GM23338 (cell line): ENCODE measurements around the gene SHKBP1. TPM values are rescaled to one million over a fixed set of nuclear protein-coding genes. Genes with fewer than 3 reads are reported as not detected.

Experiments used
- ATAC-seq: fragments of 200-7000 bp; cut with Tn5 transposase; 3 replicates; pipeline ENCODE4 v1.9.1; 2020
- DNase-seq: peaks from one replicate; pipeline ENCODE4 v3.0.0-alpha.2; 2015; ENCODE audit warnings: low spot score
- H2AFZ ChIP-seq: fragments of 200-600 bp; sonication (generic); 2 replicates; pipeline ENCODE4 v1.8.0; 2016; ENCODE audit warnings: antibody characterized with exemption, mild to moderate bottlenecking, moderate library complexity
- H3F3A ChIP-seq: fragments of 200-600 bp; sonication (generic); replicated peaks from 2 replicates; pipeline ENCODE4 v1.8.0; 2017; ENCODE audit warnings: antibody characterized with exemption, mixed run types, low read depth
- H3K27ac ChIP-seq: fragments of 200-600 bp; sonication (generic); 2 replicates; pipeline ENCODE4 v1.6.1; 2016; ENCODE audit warnings: low read depth
- H3K27me3 ChIP-seq: fragments of 200-600 bp; sonication (generic); 2 replicates; pipeline ENCODE4 v1.8.0; 2016; ENCODE audit warnings: mild to moderate bottlenecking, mixed run types, moderate library complexity; ENCODE audit not compliant: insufficient read depth
- H3K36me3 ChIP-seq: fragments of 200-600 bp; sonication (generic); 2 replicates; pipeline ENCODE4 v1.8.0; 2016; ENCODE audit warnings: mild to moderate bottlenecking; ENCODE audit not compliant: insufficient read depth
- H3K4me1 ChIP-seq: fragments of 200-600 bp; sonication (generic); 2 replicates; pipeline ENCODE4 v1.8.0; 2016; ENCODE audit warnings: mild to moderate bottlenecking, moderate library complexity; ENCODE audit not compliant: insufficient read depth
- H3K4me2 ChIP-seq: fragments of 200-600 bp; sonication (generic); 2 replicates; pipeline ENCODE4 v1.7.1; 2017; ENCODE audit warnings: mixed run types
- H3K4me3 ChIP-seq: fragments of 200-600 bp; sonication (generic); 2 replicates; pipeline ENCODE4 v1.6.1; 2016; ENCODE audit warnings: mixed run types
- H3K79me2 ChIP-seq: fragments of 200-600 bp; sonication (generic); replicated peaks from 2 replicates; pipeline ENCODE4 v1.8.0; 2017; ENCODE audit warnings: mild to moderate bottlenecking; ENCODE audit not compliant: insufficient read depth
- H3K9me2 ChIP-seq: fragments of 200-600 bp; sonication (generic); 2 replicates; pipeline ENCODE4 v1.8.0; 2017; ENCODE audit not compliant: insufficient read depth
- H4K20me1 ChIP-seq: fragments of 200-600 bp; sonication (generic); replicated peaks from 2 replicates; pipeline ENCODE4 v1.8.0; 2017; ENCODE audit warnings: mild to moderate bottlenecking; ENCODE audit not compliant: insufficient read depth
- H3K27ac Mint-ChIP-seq: 2 replicates; pipeline ENCODE4 v1.8.0; 2020; ENCODE audit warnings: inconsistent platforms, mild to moderate bottlenecking, moderate library complexity, mixed read lengths
- H3K27me3 Mint-ChIP-seq: 3 replicates; pipeline ENCODE4 v1.8.0; 2022; ENCODE audit warnings: low read depth, mild to moderate bottlenecking, moderate library complexity, mixed read lengths, inconsistent platforms; ENCODE audit not compliant: insufficient read depth, poor library complexity
- H3K36me3 Mint-ChIP-seq: 3 replicates; pipeline ENCODE4 v1.8.0; 2021; ENCODE audit warnings: low read depth, mild to moderate bottlenecking, inconsistent platforms, moderate library complexity, mixed read lengths
- H3K4me1 Mint-ChIP-seq: 3 replicates; pipeline ENCODE4 v1.8.0; 2020; ENCODE audit warnings: mild to moderate bottlenecking, inconsistent platforms, mixed read lengths
- H3K4me3 Mint-ChIP-seq: 3 replicates; pipeline ENCODE4 v1.8.0; 2021; ENCODE audit warnings: moderate library complexity, mild to moderate bottlenecking, inconsistent platforms, mixed read lengths
- H3K9me3 Mint-ChIP-seq: 3 replicates; pipeline ENCODE4 v1.8.0; 2020; ENCODE audit warnings: moderate library complexity, mild to moderate bottlenecking, inconsistent platforms, mixed read lengths
- CREB1 ChIP-seq: fragments of 250-450 bp; sonication (Bioruptor Pico); IDR thresholded peaks from 2 replicates; pipeline ENCODE4 v1.5.0; 2020; ENCODE audit warnings: low read depth, mild to moderate bottlenecking, moderate library complexity
- EZH2 ChIP-seq: fragments of 200-600 bp; sonication (generic); IDR thresholded peaks from one replicate; pipeline ENCODE4 v1.8.0; 2017; ENCODE audit warnings: antibody characterized with exemption, mild to moderate bottlenecking, low read depth; ENCODE audit not compliant: unreplicated experiment
- EZH2phosphoT487 ChIP-seq: fragments of 200-600 bp; sonication (generic); IDR thresholded peaks from one replicate; pipeline ENCODE4 v1.8.1; 2018; ENCODE audit warnings: antibody characterized with exemption; ENCODE audit not compliant: unreplicated experiment
- JUNB ChIP-seq: IDR thresholded peaks from one replicate; pipeline ENCODE4 v1.6.1; 2016; ENCODE audit warnings: antibody characterized with exemption; ENCODE audit not compliant: unreplicated experiment
- NANOG ChIP-seq: IDR thresholded peaks from 2 replicates; pipeline ENCODE4 v1.6.1; 2016; ENCODE audit warnings: antibody characterized with exemption, borderline replicate concordance
- POLR2AphosphoS5 ChIP-seq: IDR thresholded peaks from 2 replicates; pipeline ENCODE4 v1.6.1; 2016; ENCODE audit warnings: antibody characterized with exemption, low read depth
- STAT1 ChIP-seq: IDR thresholded peaks from one replicate; pipeline ENCODE4 v1.6.1; 2016; ENCODE audit warnings: antibody characterized with exemption; ENCODE audit not compliant: unreplicated experiment
- ZNF114 ChIP-seq: fragments of 250-450 bp; sonication (Bioruptor Pico); IDR thresholded peaks from 2 replicates; pipeline ENCODE4 v1.5.0; 2020; ENCODE audit warnings: mild to moderate bottlenecking, moderate library complexity
- ZNF331 ChIP-seq: fragments of 250-450 bp; sonication (Bioruptor Pico); IDR thresholded peaks from 2 replicates; pipeline ENCODE4 v1.5.0; 2020; ENCODE audit warnings: low read depth, mild to moderate bottlenecking, moderate library complexity
- polyA plus RNA-seq: library from polyadenylated mRNA; unstranded; fragments of >200 nt; fragmentation: Nextera tagmentation; extraction: Ambion mirVana; gene quantifications from 2 replicates; pipeline ENCODE4 v1.2.1, GENCODE V29; 2016
- total RNA-seq: library from RNA; depleted of rRNA; stranded (reverse); fragments of >200 nt; shearing (Covaris generic); gene quantifications from 2 replicates; pipeline ENCODE4 v1.2.3, GENCODE V29; 2014
- TF ChIP-seq, protein P1 (sequence below): fragments of 250-450 bp; sonication (Bioruptor Pico); IDR thresholded peaks from 2 replicates; pipeline ENCODE4 v1.5.0; 2020; ENCODE audit warnings: mild to moderate bottlenecking, moderate library complexity
- TF ChIP-seq, protein P2 (sequence below): IDR thresholded peaks from 2 replicates; pipeline ENCODE4 v1.6.1; 2016; ENCODE audit warnings: antibody characterized with exemption
- TF ChIP-seq, protein P3 (sequence below): IDR thresholded peaks from one replicate; pipeline ENCODE4 v1.6.1; 2018; ENCODE audit warnings: antibody characterized with exemption; ENCODE audit not compliant: unreplicated experiment
- TF ChIP-seq, protein P4 (sequence below), 2 experiments: fragments of 200-600 bp in 1 of 2; sonication (generic) in 1 of 2; conservative IDR thresholded peaks; 2 replicates each; pipeline versions ENCODE4 v1.5.1 to v1.6.1; 2016 to 2017; ENCODE audit warnings: antibody characterized with exemption in 2 of 2, low read depth in 2 of 2, mild to moderate bottlenecking in 2 of 2, moderate library complexity in 1 of 2

Gene SHKBP1
- total and polyA plus RNA-seq, 2 experiments from 2014 or later: 63.2 to 69.8 TPM

DNA sequence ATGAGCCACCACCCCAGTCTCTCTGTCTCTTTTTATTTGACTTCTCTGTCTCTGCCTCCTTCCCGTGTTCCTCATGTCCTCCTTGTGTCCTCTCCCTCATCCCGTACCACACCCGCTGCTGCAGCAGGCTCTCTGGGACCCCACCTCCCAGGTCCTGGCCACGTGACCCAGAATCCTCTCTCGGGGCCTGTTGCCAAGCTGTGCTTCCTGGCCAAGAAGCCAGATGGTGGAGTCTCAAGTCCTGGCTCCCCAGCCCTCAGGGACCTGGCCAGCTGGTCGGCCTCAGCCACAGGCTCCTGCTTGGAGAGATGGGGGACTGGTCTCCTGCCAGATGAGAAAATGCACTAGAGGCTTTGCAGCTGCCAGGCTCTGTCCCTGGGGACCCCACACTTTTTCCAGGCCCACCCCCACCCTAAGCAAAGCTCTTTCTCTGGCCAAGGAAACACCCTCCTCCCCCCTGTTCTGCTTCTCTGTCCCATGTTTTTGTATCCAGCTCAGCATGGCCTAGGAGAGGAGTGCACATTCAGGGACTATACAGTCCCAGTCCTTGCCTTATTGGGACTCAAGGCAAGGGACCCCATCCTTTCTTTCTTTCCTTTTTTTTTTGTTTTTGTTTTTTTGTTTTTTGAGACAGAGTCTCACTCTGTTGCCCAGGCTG is 34.3 kb upstream of the SHKBP1 start:
- ATAC-seq: no peak
- Mint-ChIP-seq H3K4me3 (no peak overlapping the region), H3K27ac (no peak overlapping the region)

More for the DNA sequence above, 34.3 kb upstream of the SHKBP1 start:
- H3K27ac ChIP-seq: no peak overlapping the region
- no peak for DNase-seq
- no peak overlapping the region for H3K4me3 ChIP-seq
- TF ChIP-seq JUNB (no peak), CREB1 (CRISPR knock-in tag) (no peak), POLR2AphosphoS5 (no peak), EZH2 (no peak), EZH2phosphoT487 (no peak), ZNF114 (CRISPR knock-in tag) (no peak), STAT1 (no peak), NANOG (no peak), ZNF331 (CRISPR knock-in tag) (no peak)
- TF ChIP-seq, protein P1, sequence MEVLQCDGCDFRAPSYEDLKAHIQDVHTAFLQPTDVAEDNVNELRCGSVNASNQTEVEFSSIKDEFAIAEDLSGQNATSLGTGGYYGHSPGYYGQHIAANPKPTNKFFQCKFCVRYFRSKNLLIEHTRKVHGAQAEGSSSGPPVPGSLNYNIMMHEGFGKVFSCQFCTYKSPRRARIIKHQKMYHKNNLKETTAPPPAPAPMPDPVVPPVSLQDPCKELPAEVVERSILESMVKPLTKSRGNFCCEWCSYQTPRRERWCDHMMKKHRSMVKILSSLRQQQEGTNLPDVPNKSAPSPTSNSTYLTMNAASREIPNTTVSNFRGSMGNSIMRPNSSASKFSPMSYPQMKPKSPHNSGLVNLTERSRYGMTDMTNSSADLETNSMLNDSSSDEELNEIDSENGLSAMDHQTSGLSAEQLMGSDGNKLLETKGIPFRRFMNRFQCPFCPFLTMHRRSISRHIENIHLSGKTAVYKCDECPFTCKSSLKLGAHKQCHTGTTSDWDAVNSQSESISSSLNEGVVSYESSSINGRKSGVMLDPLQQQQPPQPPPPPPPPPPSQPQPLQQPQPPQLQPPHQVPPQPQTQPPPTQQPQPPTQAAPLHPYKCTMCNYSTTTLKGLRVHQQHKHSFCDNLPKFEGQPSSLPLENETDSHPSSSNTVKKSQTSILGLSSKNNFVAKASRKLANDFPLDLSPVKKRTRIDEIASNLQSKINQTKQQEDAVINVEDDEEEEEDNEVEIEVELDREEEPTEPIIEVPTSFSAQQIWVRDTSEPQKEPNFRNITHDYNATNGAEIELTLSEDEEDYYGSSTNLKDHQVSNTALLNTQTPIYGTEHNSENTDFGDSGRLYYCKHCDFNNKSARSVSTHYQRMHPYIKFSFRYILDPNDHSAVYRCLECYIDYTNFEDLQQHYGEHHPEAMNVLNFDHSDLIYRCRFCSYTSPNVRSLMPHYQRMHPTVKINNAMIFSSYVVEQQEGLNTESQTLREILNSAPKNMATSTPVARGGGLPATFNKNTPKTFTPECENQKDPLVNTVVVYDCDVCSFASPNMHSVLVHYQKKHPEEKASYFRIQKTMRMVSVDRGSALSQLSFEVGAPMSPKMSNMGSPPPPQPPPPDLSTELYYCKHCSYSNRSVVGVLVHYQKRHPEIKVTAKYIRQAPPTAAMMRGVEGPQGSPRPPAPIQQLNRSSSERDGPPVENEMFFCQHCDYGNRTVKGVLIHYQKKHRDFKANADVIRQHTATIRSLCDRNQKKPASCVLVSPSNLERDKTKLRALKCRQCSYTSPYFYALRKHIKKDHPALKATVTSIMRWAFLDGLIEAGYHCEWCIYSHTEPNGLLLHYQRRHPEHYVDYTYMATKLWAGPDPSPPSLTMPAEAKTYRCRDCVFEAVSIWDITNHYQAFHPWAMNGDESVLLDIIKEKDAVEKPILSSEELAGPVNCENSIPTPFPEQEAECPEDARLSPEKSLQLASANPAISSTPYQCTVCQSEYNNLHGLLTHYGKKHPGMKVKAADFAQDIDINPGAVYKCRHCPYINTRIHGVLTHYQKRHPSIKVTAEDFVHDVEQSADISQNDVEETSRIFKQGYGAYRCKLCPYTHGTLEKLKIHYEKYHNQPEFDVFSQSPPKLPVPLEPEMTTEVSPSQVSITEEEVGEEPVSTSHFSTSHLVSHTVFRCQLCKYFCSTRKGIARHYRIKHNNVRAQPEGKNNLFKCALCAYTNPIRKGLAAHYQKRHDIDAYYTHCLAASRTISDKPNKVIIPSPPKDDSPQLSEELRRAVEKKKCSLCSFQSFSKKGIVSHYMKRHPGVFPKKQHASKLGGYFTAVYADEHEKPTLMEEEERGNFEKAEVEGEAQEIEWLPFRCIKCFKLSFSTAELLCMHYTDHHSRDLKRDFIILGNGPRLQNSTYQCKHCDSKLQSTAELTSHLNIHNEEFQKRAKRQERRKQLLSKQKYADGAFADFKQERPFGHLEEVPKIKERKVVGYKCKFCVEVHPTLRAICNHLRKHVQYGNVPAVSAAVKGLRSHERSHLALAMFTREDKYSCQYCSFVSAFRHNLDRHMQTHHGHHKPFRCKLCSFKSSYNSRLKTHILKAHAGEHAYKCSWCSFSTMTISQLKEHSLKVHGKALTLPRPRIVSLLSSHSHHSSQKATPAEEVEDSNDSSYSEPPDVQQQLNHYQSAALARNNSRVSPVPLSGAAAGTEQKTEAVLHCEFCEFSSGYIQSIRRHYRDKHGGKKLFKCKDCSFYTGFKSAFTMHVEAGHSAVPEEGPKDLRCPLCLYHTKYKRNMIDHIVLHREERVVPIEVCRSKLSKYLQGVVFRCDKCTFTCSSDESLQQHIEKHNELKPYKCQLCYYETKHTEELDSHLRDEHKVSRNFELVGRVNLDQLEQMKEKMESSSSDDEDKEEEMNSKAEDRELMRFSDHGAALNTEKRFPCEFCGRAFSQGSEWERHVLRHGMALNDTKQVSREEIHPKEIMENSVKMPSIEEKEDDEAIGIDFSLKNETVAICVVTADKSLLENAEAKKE (CRISPR knock-in tag): no peak
- TF ChIP-seq, protein P2, sequence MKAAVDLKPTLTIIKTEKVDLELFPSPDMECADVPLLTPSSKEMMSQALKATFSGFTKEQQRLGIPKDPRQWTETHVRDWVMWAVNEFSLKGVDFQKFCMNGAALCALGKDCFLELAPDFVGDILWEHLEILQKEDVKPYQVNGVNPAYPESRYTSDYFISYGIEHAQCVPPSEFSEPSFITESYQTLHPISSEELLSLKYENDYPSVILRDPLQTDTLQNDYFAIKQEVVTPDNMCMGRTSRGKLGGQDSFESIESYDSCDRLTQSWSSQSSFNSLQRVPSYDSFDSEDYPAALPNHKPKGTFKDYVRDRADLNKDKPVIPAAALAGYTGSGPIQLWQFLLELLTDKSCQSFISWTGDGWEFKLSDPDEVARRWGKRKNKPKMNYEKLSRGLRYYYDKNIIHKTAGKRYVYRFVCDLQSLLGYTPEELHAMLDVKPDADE: no peak
- TF ChIP-seq, protein P3, sequence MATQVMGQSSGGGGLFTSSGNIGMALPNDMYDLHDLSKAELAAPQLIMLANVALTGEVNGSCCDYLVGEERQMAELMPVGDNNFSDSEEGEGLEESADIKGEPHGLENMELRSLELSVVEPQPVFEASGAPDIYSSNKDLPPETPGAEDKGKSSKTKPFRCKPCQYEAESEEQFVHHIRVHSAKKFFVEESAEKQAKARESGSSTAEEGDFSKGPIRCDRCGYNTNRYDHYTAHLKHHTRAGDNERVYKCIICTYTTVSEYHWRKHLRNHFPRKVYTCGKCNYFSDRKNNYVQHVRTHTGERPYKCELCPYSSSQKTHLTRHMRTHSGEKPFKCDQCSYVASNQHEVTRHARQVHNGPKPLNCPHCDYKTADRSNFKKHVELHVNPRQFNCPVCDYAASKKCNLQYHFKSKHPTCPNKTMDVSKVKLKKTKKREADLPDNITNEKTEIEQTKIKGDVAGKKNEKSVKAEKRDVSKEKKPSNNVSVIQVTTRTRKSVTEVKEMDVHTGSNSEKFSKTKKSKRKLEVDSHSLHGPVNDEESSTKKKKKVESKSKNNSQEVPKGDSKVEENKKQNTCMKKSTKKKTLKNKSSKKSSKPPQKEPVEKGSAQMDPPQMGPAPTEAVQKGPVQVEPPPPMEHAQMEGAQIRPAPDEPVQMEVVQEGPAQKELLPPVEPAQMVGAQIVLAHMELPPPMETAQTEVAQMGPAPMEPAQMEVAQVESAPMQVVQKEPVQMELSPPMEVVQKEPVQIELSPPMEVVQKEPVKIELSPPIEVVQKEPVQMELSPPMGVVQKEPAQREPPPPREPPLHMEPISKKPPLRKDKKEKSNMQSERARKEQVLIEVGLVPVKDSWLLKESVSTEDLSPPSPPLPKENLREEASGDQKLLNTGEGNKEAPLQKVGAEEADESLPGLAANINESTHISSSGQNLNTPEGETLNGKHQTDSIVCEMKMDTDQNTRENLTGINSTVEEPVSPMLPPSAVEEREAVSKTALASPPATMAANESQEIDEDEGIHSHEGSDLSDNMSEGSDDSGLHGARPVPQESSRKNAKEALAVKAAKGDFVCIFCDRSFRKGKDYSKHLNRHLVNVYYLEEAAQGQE: no peak
- TF ChIP-seq, protein P4, sequence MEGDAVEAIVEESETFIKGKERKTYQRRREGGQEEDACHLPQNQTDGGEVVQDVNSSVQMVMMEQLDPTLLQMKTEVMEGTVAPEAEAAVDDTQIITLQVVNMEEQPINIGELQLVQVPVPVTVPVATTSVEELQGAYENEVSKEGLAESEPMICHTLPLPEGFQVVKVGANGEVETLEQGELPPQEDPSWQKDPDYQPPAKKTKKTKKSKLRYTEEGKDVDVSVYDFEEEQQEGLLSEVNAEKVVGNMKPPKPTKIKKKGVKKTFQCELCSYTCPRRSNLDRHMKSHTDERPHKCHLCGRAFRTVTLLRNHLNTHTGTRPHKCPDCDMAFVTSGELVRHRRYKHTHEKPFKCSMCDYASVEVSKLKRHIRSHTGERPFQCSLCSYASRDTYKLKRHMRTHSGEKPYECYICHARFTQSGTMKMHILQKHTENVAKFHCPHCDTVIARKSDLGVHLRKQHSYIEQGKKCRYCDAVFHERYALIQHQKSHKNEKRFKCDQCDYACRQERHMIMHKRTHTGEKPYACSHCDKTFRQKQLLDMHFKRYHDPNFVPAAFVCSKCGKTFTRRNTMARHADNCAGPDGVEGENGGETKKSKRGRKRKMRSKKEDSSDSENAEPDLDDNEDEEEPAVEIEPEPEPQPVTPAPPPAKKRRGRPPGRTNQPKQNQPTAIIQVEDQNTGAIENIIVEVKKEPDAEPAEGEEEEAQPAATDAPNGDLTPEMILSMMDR (conservative IDR thresholded peaks at IDR 0.05; ENCODE audit: low read depth in 2 of 2): no peak
- H3K4me2 ChIP-seq: no peak overlapping the region
- Mint-ChIP-seq H3K4me1 (no peaks in the 10 kb centered on the region), H3K9me3 (peaks cover 8% of the 10 kb centered on the region), H3K36me3 (0 out of 3 replicates have a peak, but pooled peaks cover 2% of the 10 kb centered on the region), H3K27me3 (peaks cover 8% of the 10 kb centered on the region)
- H3F3A ChIP-seq: no peaks in the 10 kb centered on the region
- no peaks in the 10 kb centered on the region for H3K36me3 ChIP-seq
- peaks cover 2% of the 10 kb centered on the region for H3K27me3 ChIP-seq
- H3K79me2 ChIP-seq: no peaks in the 10 kb centered on the region
- H3K9me2 ChIP-seq: no peaks in the 10 kb centered on the region
- no peaks in the 10 kb centered on the region for H3K4me1 ChIP-seq
- no peaks in the 10 kb centered on the region; the same call in 1 of the 2 replicates for H4K20me1 ChIP-seq
- no peak overlapping the region for H2AFZ ChIP-seq
